ENCODE results near the gene CREB3L2. TPM values are rescaled to one million over a fixed set of nuclear protein-coding genes. Genes with fewer than 3 reads are reported as not detected.

Gene CREB3L2
- total and polyA plus RNA-seq, 4 donors = 7.4 to 89.1 (median 44.0) TPM

DNA sequence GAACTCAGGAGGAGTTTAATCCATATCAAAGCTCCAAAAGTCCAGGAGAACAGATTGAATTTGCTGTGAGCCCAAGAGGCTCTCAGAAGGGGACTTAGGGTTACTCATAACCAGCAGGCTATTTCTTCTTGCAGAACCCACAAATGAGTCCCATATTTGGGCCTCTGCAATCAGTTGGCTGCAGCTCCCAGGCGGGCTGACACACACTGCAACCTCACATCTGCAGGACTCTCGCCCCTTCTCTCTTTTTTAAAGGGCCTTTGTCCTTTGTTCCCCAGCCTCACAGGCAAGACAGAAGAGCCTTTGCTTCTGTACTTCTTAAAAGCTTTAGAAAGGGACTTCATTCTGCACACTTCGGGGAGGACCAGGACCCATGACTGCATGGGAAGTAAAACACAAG is 26.7 kb downstream of the CREB3L2 start:
- Histone ChIP-seq H3K9me3 (ENCODE audit: control insufficient read depth in 4 of 4, insufficient read depth in 3 of 4, low read length in 3 of 4) (no peaks in the 10 kb centered on the region), H3K4me1 (ENCODE audit: control insufficient read depth in 5 of 5, insufficient read depth in 5 of 5, low read length in 5 of 5) (peaks cover 6 to 25% (median 14%) of the 10 kb centered on the region in 5 donors), H3K27me3 (ENCODE audit: control insufficient read depth in 3 of 3, insufficient read depth in 3 of 3, low read length in 2 of 3) (no peaks in the 10 kb centered on the region), H3K9ac (ENCODE audit: insufficient read depth in 1 of 2, low read length in 2 of 2) (peak overlapping the region in 1 of 2 donors; percentile 4), H3K4me3 (no peak overlapping the region), H3K36me3 (ENCODE audit: control insufficient read depth in 4 of 4, insufficient read depth in 4 of 4, low read length in 4 of 4) (no peaks in the 10 kb centered on the region), H3K27ac (ENCODE audit: low read depth in 1 of 2, low read length in 1 of 2) (peak overlapping the region; percentile 49 to 53)
- no peak for DNase-seq
- 71 to 76% methylated on average over 3 of the region's 3 CpGs for WGBS, 2 donors
- no peak for ATAC-seq (ENCODE audit: insufficient read depth, low FRiP score)
- TF ChIP-seq, protein P1, sequence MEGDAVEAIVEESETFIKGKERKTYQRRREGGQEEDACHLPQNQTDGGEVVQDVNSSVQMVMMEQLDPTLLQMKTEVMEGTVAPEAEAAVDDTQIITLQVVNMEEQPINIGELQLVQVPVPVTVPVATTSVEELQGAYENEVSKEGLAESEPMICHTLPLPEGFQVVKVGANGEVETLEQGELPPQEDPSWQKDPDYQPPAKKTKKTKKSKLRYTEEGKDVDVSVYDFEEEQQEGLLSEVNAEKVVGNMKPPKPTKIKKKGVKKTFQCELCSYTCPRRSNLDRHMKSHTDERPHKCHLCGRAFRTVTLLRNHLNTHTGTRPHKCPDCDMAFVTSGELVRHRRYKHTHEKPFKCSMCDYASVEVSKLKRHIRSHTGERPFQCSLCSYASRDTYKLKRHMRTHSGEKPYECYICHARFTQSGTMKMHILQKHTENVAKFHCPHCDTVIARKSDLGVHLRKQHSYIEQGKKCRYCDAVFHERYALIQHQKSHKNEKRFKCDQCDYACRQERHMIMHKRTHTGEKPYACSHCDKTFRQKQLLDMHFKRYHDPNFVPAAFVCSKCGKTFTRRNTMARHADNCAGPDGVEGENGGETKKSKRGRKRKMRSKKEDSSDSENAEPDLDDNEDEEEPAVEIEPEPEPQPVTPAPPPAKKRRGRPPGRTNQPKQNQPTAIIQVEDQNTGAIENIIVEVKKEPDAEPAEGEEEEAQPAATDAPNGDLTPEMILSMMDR (IDR thresholded peaks at IDR 0.05; ENCODE audit: control extremely low read depth, extremely low read depth) = no peak

DNA sequence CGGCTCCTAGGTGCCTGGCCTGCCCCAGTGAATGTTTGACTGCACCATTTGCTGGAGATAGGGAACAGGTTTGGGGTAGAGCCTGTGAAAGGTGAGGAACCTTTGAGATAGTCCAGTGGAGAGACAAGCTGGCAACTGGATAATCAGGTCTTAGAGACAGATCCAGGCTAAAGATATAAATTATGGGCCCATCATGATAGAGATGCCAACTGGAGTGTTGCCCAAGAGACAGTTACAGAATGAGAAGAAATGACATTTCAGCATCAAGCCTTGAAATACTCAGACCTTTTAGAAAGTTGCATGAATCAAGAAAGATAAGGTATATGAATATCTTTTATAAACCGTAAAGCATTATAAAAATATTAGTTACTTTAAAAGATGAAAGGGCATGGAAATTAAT is 27.1 kb downstream of the CREB3L2 start:
- Histone ChIP-seq H3K27me3 (ENCODE audit: control insufficient read depth in 3 of 3, insufficient read depth in 3 of 3, low read length in 2 of 3) (no peaks in the 10 kb centered on the region), H3K9me3 (ENCODE audit: control insufficient read depth in 4 of 4, insufficient read depth in 3 of 4, low read length in 3 of 4) (no peaks in the 10 kb centered on the region), H3K27ac (ENCODE audit: low read depth in 1 of 2, low read length in 1 of 2) (peak overlapping the region in 1 of 2 donors; percentile 32), H3K36me3 (ENCODE audit: control insufficient read depth in 4 of 4, insufficient read depth in 4 of 4, low read length in 4 of 4) (no peaks in the 10 kb centered on the region), H3K4me3 (no peak overlapping the region), H3K9ac (ENCODE audit: insufficient read depth in 1 of 2, low read length in 2 of 2) (no peak overlapping the region), H3K4me1 (ENCODE audit: control insufficient read depth in 5 of 5, insufficient read depth in 5 of 5, low read length in 5 of 5) (peaks cover 6 to 25% (median 17%) of the 10 kb centered on the region in 5 donors)
- ATAC-seq (ENCODE audit: insufficient read depth, low FRiP score) (no peak), DNase-seq (no peak)
- 84 to 97% methylated on average over 2 of the region's 2 CpGs for WGBS, 2 donors
- TF ChIP-seq, protein P1 (IDR thresholded peaks at IDR 0.05; ENCODE audit: control extremely low read depth, extremely low read depth) = no peak

DNA sequence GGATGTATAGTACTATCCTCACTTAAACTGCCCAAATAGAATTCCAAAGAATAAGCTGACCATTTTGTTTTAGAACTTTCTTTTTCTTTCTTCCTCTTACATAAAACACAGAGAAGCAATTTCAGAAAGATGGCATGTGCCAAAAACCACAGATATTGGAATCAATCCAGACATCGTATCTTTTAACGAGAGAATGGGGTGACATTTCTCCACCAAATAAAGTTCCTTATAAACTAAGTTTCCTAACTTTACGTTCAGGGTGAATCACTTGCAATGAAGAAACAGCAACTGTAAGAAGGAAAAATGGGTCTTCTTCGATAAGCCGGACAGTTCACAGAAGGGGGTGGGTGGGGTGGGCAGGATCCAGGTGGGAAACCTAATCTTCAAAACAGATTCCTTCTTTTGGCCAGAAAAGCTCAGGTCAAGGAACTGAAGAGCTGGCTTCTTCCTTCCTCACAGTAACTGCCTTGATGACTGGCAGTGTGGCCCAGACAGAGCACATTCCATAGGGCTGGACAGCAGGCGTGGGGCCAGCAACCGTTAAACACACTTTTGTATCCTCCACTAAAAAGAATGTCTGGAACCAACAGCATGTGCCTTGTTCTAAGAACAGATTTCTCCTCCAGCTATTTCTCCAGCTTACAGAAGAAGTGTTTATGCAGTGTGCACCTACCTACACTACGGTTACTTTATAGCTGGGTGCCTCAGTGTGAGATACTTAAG is 31.5 kb downstream of the CREB3L2 start:
- Histone ChIP-seq H3K27ac (ENCODE audit: low read depth in 1 of 2, low read length in 1 of 2) (peak overlapping the region; percentile 14 to 38), H3K9me3 (ENCODE audit: control insufficient read depth in 4 of 4, insufficient read depth in 3 of 4, low read length in 3 of 4) (no peaks in the 10 kb centered on the region), H3K36me3 (ENCODE audit: control insufficient read depth in 4 of 4, insufficient read depth in 4 of 4, low read length in 4 of 4) (peaks cover 0 to 2% (median 0%) of the 10 kb centered on the region in 4 donors), H3K27me3 (ENCODE audit: control insufficient read depth in 3 of 3, insufficient read depth in 3 of 3, low read length in 2 of 3) (no peaks in the 10 kb centered on the region), H3K9ac (ENCODE audit: insufficient read depth in 1 of 2, low read length in 2 of 2) (no peak overlapping the region), H3K4me3 (no peak overlapping the region), H3K4me1 (ENCODE audit: control insufficient read depth in 5 of 5, insufficient read depth in 5 of 5, low read length in 5 of 5) (peaks cover 9 to 19% (median 14%) of the 10 kb centered on the region in 5 donors)
- TF ChIP-seq, protein P1 (IDR thresholded peaks at IDR 0.05; ENCODE audit: control extremely low read depth, extremely low read depth) = no peak
- DNase-seq (peak; percentile 74 to 79 (median 75)), ATAC-seq (ENCODE audit: insufficient read depth, low FRiP score) (no peak)
- 16 to 32% methylated on average over 8 of the region's 8 CpGs for WGBS, 2 donors
